IMR-90 (cell line): ENCODE data around the gene LBP. TPM values are rescaled to one million over a fixed set of nuclear protein-coding genes. Genes with fewer than 3 reads are reported as not detected.
A peak's percentile ranks its signal among the peaks of the same experiment; 100 is the strongest.

ENCODE experiments used
- ATAC-seq: fragments of 200-7000 bp; cut with Tn5 transposase; 2 replicates; pipeline ENCODE4 v1.9.1; 2020; ENCODE audit warnings: low read depth, mild to moderate bottlenecking, moderate library complexity
- BruUV-seq: library from RNA; stranded (reverse); fragments of 400-500 nt; replicated peaks from 2 replicates; lab custom pipeline; 2021; lab: Mats Ljungman, UMichigan
- CTCF ChIA-PET: fragments of 300-600 bp; formaldehyde crosslinking; extraction: SDS; loops from one replicate; lab custom pipeline; 2021; ENCODE audit warnings: antibody characterized with exemption; lab: Yijun Ruan, JAX
- POLR2A ChIA-PET: fragments of 300-600 bp; sonication (Branson Sonifier 250); formaldehyde crosslinking; loops from one replicate; lab custom pipeline; 2022; ENCODE audit warnings: antibody characterized with exemption; ENCODE audit not compliant: unreplicated experiment; lab: Charles Lee
- DNase-seq: peaks from one replicate; pipeline ENCODE4 v3.0.0; 2013
- H2AFZ ChIP-seq: replicated peaks from 2 replicates; pipeline ENCODE3; 2013; ENCODE audit warnings: low read length, mild to moderate bottlenecking; ENCODE audit not compliant: poor library complexity
- H2AK5ac ChIP-seq: 2 replicates; pipeline ENCODE4 v1.6.1; 2013; ENCODE audit warnings: low read depth, low read length, inconsistent platforms
- H2AK9ac ChIP-seq: replicated peaks from 2 replicates; pipeline ENCODE3; 2013; ENCODE audit warnings: mild to moderate bottlenecking, low read depth, low read length, moderate library complexity; ENCODE audit not compliant: poor library complexity
- H2BK120ac ChIP-seq: 2 replicates; pipeline ENCODE4 v1.6.1; 2013; ENCODE audit warnings: low read depth, low read length, inconsistent platforms
- H2BK15ac ChIP-seq: 3 replicates; pipeline ENCODE4 v1.6.1; 2013; ENCODE audit warnings: low read depth, low read length, inconsistent platforms
- H2BK20ac ChIP-seq: 2 replicates; pipeline ENCODE4 v1.6.1; 2013; ENCODE audit warnings: low read depth, mild to moderate bottlenecking, inconsistent platforms, low read length, moderate library complexity
- H2BK5ac ChIP-seq: 2 replicates; pipeline ENCODE4 v1.6.1; 2013; ENCODE audit warnings: mild to moderate bottlenecking, low read depth, low read length, inconsistent platforms; ENCODE audit not compliant: poor library complexity, severe bottlenecking
- H3K14ac ChIP-seq: replicated peaks from 2 replicates; pipeline ENCODE4 v1.6.1; 2013; ENCODE audit warnings: low read depth, low read length, inconsistent platforms
- H3K18ac ChIP-seq: 2 replicates; pipeline ENCODE4 v1.6.1; 2013; ENCODE audit warnings: low read depth, low read length, control low read depth
- H3K23ac ChIP-seq: 2 replicates; pipeline ENCODE4 v1.6.1; 2013; ENCODE audit warnings: low read depth, low read length, inconsistent platforms
- H3K27ac ChIP-seq: 2 replicates; pipeline ENCODE4 v1.5.1; 2013; ENCODE audit warnings: mild to moderate bottlenecking, control low read depth, low read length; ENCODE audit not compliant: insufficient read depth
- H3K27me3 ChIP-seq: 2 replicates; pipeline ENCODE4 v1.6.1; 2013; ENCODE audit warnings: low read length; ENCODE audit not compliant: control insufficient read depth, insufficient read depth
- H3K36me3 ChIP-seq: 2 replicates; pipeline ENCODE4 v1.6.1; 2013; ENCODE audit warnings: low read length, mixed read lengths; ENCODE audit not compliant: control insufficient read depth, insufficient read depth
- H3K4ac ChIP-seq: 2 replicates; pipeline ENCODE4 v1.6.1; 2013; ENCODE audit warnings: low read depth, low read length, inconsistent platforms
- H3K4me1 ChIP-seq: 2 replicates; pipeline ENCODE4 v1.6.1; 2013; ENCODE audit warnings: low read length, mixed read lengths; ENCODE audit not compliant: control insufficient read depth, insufficient read depth
- H3K4me2 ChIP-seq: 2 replicates; pipeline ENCODE4 v1.6.1; 2013; ENCODE audit warnings: low read depth, mild to moderate bottlenecking, control low read depth, low read length, moderate library complexity
- H3K4me3 ChIP-seq: 2 replicates; pipeline ENCODE4 v1.5.1; 2013; ENCODE audit warnings: low read depth, mild to moderate bottlenecking, control low read depth, low read length, moderate library complexity; ENCODE audit not compliant: insufficient read depth
- H3K56ac ChIP-seq: 2 replicates; pipeline ENCODE4 v1.6.1; 2013; ENCODE audit warnings: low read length, inconsistent platforms; ENCODE audit not compliant: insufficient read depth; ENCODE audit errors: extremely low read depth
- H3K79me1 ChIP-seq, 2 experiments: 2 replicates each; pipeline ENCODE4 v1.6.1; 2013; ENCODE audit warnings: low read length in 2 of 2, inconsistent platforms in 1 of 2, low read depth in 1 of 2
- H3K9ac ChIP-seq: 2 replicates; pipeline ENCODE4 v1.6.1; 2013; ENCODE audit warnings: low read depth, low read length, control low read depth
- H3K9me1 ChIP-seq: 2 replicates; pipeline ENCODE4 v1.6.1; 2013; ENCODE audit warnings: low read length, inconsistent platforms; ENCODE audit not compliant: insufficient read depth
- H3K9me3 ChIP-seq: 2 replicates; pipeline ENCODE4 v1.6.1; 2013; ENCODE audit warnings: low read length; ENCODE audit not compliant: control insufficient read depth, insufficient read depth
- H4K20me1 ChIP-seq: 2 replicates; pipeline ENCODE4 v1.6.1; 2013; ENCODE audit warnings: low read length, inconsistent platforms; ENCODE audit not compliant: insufficient read depth
- H4K5ac ChIP-seq: 2 replicates; pipeline ENCODE4 v1.6.1; 2013; ENCODE audit warnings: mild to moderate bottlenecking, low read depth, low read length, control low read depth
- H4K8ac ChIP-seq, 2 experiments: 2 replicates each; pipeline ENCODE4 v1.6.1; 2013; ENCODE audit warnings: low read depth in 2 of 2, low read length in 2 of 2, control low read depth in 1 of 2, inconsistent platforms in 1 of 2
- H4K91ac ChIP-seq: 2 replicates; pipeline ENCODE4 v1.6.1; 2013; ENCODE audit warnings: low read depth, low read length, inconsistent platforms; ENCODE audit not compliant: insufficient read depth
- ELK1 ChIP-seq: fragments of 150-350 bp; IDR thresholded peaks from 2 replicates; pipeline ENCODE4 v1.6.1; 2016; ENCODE audit warnings: low read depth, mild to moderate bottlenecking, low read length, moderate library complexity, borderline replicate concordance
- MAZ ChIP-seq: IDR thresholded peaks from 2 replicates; pipeline ENCODE4 v1.6.1; 2012; ENCODE audit warnings: low read depth, mild to moderate bottlenecking, low read length, improper control_type of control experiment, moderate library complexity, borderline replicate concordance
- POLR2A ChIP-seq: IDR thresholded peaks from 2 replicates; pipeline ENCODE4 v1.6.1; 2012; ENCODE audit warnings: mild to moderate bottlenecking, low read depth, low read length
- WGBS, 2 experiments: methylation state at CpG; one replicate each; pipeline versions ENCODE4 v1.1.5 to v1.1.7; 2013; ENCODE audit warnings: missing lambda C conversion rate in 2 of 2; ENCODE audit not compliant: insufficient read length in 1 of 2; ENCODE audit errors: extremely low coverage in 2 of 2; 5-methylcytosine and 5-hydroxymethylcytosine counted together
- dilution Hi-C: fragments of 300-500 bp; cut with HindIII; formaldehyde crosslinking; loops from one replicate; pipeline ENCODE4 v1.14.3; 2018; ENCODE audit warnings: low sequenced_read_pairs; ENCODE audit not compliant: unreplicated experiment
- in situ Hi-C: fragments of 300-500 bp; cut with MboI; formaldehyde crosslinking; loops from 3 replicates; pipeline ENCODE4 v1.14.3; 2019; ENCODE audit warnings: low sequenced_read_pairs, inconsistent platforms, mixed read lengths
- intact Hi-C: fragments of 100-400 bp; cut with micrococcal nuclease; formaldehyde crosslinking; loops from 2 replicates; pipeline ENCODE4 v1.10.0; 2022
- polyA plus RNA-seq, 3 experiments: library from polyadenylated mRNA; depleted of rRNA; stranded (reverse); fragments of >200 nt; gene quantifications; 2 replicates each; pipeline ENCODE4 v1.2.3, GENCODE V29; 2012; ENCODE audit warnings: low replicate concordance in 1 of 3
- total RNA-seq: library from RNA; depleted of rRNA; stranded (reverse); fragments of >200 nt; gene quantifications from 2 replicates; pipeline ENCODE4 v1.2.3, GENCODE V29; 2012

The LBP gene
- total and polyA plus RNA-seq, 2 of the 4 experiments (the other 2 are of a cell fraction) = not detected

DNA sequence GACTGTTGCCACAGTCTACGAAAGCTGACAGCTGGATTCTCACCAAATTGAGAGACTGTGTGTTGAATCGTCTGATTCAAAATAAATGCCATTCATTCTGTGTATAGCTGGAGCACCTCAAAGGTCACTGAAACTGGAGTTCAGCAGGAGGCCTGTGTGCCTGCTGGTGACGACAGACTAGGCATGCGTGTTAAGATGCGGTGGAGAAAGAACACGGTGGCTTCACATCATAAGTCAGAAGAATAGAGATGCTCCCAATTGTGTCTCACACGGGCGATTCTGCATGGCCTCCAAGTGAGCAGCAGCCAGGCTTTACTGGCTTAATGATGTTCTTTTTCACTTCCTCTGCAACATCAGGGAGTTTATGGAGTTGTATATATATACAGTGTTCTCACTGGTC, 56.5 kb downstream of the LBP start:
- Histone ChIP-seq H3K27ac (no peak overlapping the region), H2AK5ac (no peak overlapping the region), H4K8ac (no peak overlapping the region), H3K4ac (no peak overlapping the region), H3K9me1 (0 out of 2 replicates have a peak, but pooled peaks cover 4% of the 10 kb centered on the region), H3K79me1 (no peaks in the 10 kb centered on the region), H2BK120ac (no peak overlapping the region), H3K9ac (no peak overlapping the region), H2BK20ac (no peak overlapping the region), H3K56ac (no peak overlapping the region), H3K27me3 (peaks cover 7% of the 10 kb centered on the region; the same call in 1 of the 2 replicates), H3K23ac (no peak overlapping the region), H3K4me3 (no peak overlapping the region), H3K18ac (no peak overlapping the region), H3K36me3 (no peaks in the 10 kb centered on the region), H3K9me3 (peaks cover 2% of the 10 kb centered on the region; the same call in 1 of the 2 replicates), H3K14ac (no peak overlapping the region), H3K4me1 (no peaks in the 10 kb centered on the region), H4K20me1 (no peaks in the 10 kb centered on the region), H2AFZ (peak overlapping the region; percentile 67), H2AK9ac (no peak overlapping the region), H4K5ac (no peak overlapping the region), H4K91ac (no peak overlapping the region), H2BK5ac (no peak overlapping the region), H3K4me2 (no peak overlapping the region), H2BK15ac (no peak overlapping the region)
- dilution Hi-C loops = no loop called here
- BruUV-seq = no TSS peak
- DNase-seq = no peak
- 82% methylated on average over 4 of the region's 8 CpGs; no CpG with 5 or more reads in 1 of the 2 experiments for WGBS, 2 experiments
- TF ChIP-seq ELK1 = no peak
- TF ChIP-seq POLR2A = no peak
- TF ChIP-seq MAZ = no peak
- POLR2A ChIA-PET = no interaction called here
- in situ Hi-C loops = no loop called here
- CTCF ChIA-PET = no interaction called here
- intact Hi-C loops = no loop called here
- no peak; the same call in 1 of the 2 replicates for ATAC-seq
